Panc1 (cell line): ENCODE results near the gene AIFM1.

Experiments used
- CTCF ChIP-seq: fragments of 450-650 bp; IDR thresholded peaks from 2 replicates; pipeline ENCODE4 v1.5.1; 2017; ENCODE audit warnings: mild to moderate bottlenecking
- TCF7L2 ChIP-seq: IDR thresholded peaks from 2 replicates; pipeline ENCODE4 v1.6.1; 2011; ENCODE audit warnings: mild to moderate bottlenecking, low read depth, low read length, inconsistent platforms
- TF ChIP-seq, protein P1 (sequence below), 2 experiments: IDR thresholded peaks; 2 replicates each; pipeline ENCODE4 v1.6.1; 2011 to 2012; ENCODE audit warnings: low read depth in 2 of 2, control low read depth in 1 of 2, low read length in 1 of 2, mild to moderate bottlenecking in 1 of 2, moderate library complexity in 1 of 2; ENCODE audit not compliant: insufficient read depth in 1 of 2

DNA sequence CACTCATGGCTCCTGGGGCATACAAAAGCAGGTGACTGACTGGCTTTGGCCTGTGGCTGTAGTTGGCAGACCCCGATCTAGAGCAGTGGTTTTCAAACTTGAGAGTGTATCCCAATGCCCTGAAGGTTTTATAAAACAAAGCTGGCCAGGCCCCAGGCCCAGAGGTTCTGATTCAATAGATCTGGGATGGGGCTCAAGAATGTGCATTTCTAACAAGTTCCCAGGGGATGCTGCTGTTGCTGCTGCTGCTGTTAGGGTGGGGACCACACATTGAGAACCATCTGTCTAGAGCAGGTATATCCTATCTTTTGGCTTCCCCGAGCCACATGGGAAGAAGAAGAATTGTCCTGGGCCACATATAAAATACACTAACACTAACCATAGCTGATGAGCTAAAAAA lies 7.3 kb downstream of the AIFM1 start:
- TF ChIP-seq CTCF (no peak), TCF7L2 (no peak)
- TF ChIP-seq, protein P1, sequence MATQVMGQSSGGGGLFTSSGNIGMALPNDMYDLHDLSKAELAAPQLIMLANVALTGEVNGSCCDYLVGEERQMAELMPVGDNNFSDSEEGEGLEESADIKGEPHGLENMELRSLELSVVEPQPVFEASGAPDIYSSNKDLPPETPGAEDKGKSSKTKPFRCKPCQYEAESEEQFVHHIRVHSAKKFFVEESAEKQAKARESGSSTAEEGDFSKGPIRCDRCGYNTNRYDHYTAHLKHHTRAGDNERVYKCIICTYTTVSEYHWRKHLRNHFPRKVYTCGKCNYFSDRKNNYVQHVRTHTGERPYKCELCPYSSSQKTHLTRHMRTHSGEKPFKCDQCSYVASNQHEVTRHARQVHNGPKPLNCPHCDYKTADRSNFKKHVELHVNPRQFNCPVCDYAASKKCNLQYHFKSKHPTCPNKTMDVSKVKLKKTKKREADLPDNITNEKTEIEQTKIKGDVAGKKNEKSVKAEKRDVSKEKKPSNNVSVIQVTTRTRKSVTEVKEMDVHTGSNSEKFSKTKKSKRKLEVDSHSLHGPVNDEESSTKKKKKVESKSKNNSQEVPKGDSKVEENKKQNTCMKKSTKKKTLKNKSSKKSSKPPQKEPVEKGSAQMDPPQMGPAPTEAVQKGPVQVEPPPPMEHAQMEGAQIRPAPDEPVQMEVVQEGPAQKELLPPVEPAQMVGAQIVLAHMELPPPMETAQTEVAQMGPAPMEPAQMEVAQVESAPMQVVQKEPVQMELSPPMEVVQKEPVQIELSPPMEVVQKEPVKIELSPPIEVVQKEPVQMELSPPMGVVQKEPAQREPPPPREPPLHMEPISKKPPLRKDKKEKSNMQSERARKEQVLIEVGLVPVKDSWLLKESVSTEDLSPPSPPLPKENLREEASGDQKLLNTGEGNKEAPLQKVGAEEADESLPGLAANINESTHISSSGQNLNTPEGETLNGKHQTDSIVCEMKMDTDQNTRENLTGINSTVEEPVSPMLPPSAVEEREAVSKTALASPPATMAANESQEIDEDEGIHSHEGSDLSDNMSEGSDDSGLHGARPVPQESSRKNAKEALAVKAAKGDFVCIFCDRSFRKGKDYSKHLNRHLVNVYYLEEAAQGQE (IDR thresholded peaks at IDR 0.05; ENCODE audit: insufficient read depth in 1 of 2, low read depth in 2 of 2, low read length in 1 of 2), result no peak
